ENCODE measurements around the gene FBXW11.
A peak's percentile ranks its signal among the peaks of the same experiment; 100 is the strongest.
"Not testable (repeated sequence)": the region's sequence is repeated elsewhere in the genome, so short reads cannot be mapped to it uniquely, and the experiment has no call there.

The FBXW11 gene

GRCh38 chr5:171945476-171945875 lies 61.0 kb downstream of the FBXW11 start:
- Mint-ChIP-seq H3K27ac (no peak overlapping the region), H3K4me1 (peaks cover 31 to 63% of the 10 kb centered on the region in 2 donors), H3K27me3 (no peaks in the 10 kb centered on the region), H3K9me3 (no peaks in the 10 kb centered on the region), H3K36me3 (peaks cover 7 to 9% of the 10 kb centered on the region in 2 donors), H3K4me3 (no peak overlapping the region)
- DNase-seq (no peak), ATAC-seq (replicated peaks) (no peak)

GRCh38 chr5:171945066-171945465 lies 61.4 kb downstream of the FBXW11 start:
- no peak overlapping the region for H3K4me3 Mint-ChIP-seq
- peaks cover 34 to 67% of the 10 kb centered on the region in 2 donors for H3K4me1 Mint-ChIP-seq
- H3K27ac Mint-ChIP-seq: no peak overlapping the region
- ATAC-seq (replicated peaks) (no peak), DNase-seq (no peak)
- peaks cover 7 to 12% of the 10 kb centered on the region in 2 donors for H3K36me3 Mint-ChIP-seq
- no peaks in the 10 kb centered on the region for H3K27me3 Mint-ChIP-seq
- H3K9me3 Mint-ChIP-seq: no peaks in the 10 kb centered on the region

GRCh38 chr5:171942112-171942516 lies 64.3 kb downstream of the FBXW11 start:
- not testable (repeated sequence) for H3K27ac Mint-ChIP-seq, H3K4me3 Mint-ChIP-seq, H3K27me3 Mint-ChIP-seq, DNase-seq, H3K9me3 Mint-ChIP-seq
- H3K4me1 Mint-ChIP-seq: peaks cover 27 to 70% of the 10 kb centered on the region in 2 donors
- ATAC-seq (replicated peaks): peak in 1 of 2 donors; percentile 45
- H3K36me3 Mint-ChIP-seq: peaks cover 7 to 17% of the 10 kb centered on the region in 2 donors

- Mint-ChIP-seq H3K36me3 (peaks cover 7 to 17% of the 10 kb centered on the region in 2 donors), H3K4me1 (peaks cover 27 to 71% of the 10 kb centered on the region in 2 donors)
- H3K4me3 Mint-ChIP-seq; DNase-seq; H3K27me3 Mint-ChIP-seq; H3K9me3 Mint-ChIP-seq; ATAC-seq (replicated peaks); H3K27ac Mint-ChIP-seq: not testable (repeated sequence)
These were observed 64.8 kb downstream of the FBXW11 start for GRCh38 chr5:171941675-171942074.

GRCh38 chr5:171941275-171941674 lies 65.2 kb downstream of the FBXW11 start:
- ATAC-seq (replicated peaks): peak in 1 of 2 donors; percentile 57
- not testable (repeated sequence) for DNase-seq

GRCh38 chr5:171939951-171940350 lies 66.5 kb downstream of the FBXW11 start:
- Mint-ChIP-seq H3K27me3 (no peaks in the 10 kb centered on the region), H3K9me3 (no peaks in the 10 kb centered on the region), H3K4me3 (no peak overlapping the region), H3K4me1 (peaks cover 21 to 65% of the 10 kb centered on the region in 2 donors), H3K36me3 (peaks cover 4 to 17% of the 10 kb centered on the region in 2 donors), H3K27ac (no peak overlapping the region)
- no peak for ATAC-seq (replicated peaks)
- DNase-seq: no peak

More at GRCh38 chr5:171941275-171941674, 65.2 kb downstream of the FBXW11 start:
- Mint-ChIP-seq H3K36me3 (peaks cover 6 to 14% of the 10 kb centered on the region in 2 donors), H3K4me1 (peaks cover 25 to 71% of the 10 kb centered on the region in 2 donors)
- H3K4me3 Mint-ChIP-seq, H3K9me3 Mint-ChIP-seq, H3K27me3 Mint-ChIP-seq, H3K27ac Mint-ChIP-seq: not testable (repeated sequence)

- Mint-ChIP-seq H3K9me3 (peaks cover 1 to 3% of the 10 kb centered on the region in 2 donors), H3K36me3 (peaks cover 8 to 30% of the 10 kb centered on the region in 2 donors), H3K4me1 (peaks cover 14 to 63% of the 10 kb centered on the region in 2 donors), H3K27ac (no peak overlapping the region), H3K27me3 (no peaks in the 10 kb centered on the region), H3K4me3 (no peak overlapping the region)
- DNase-seq (no peak), ATAC-seq (replicated peaks) (no peak)
These were observed 68.1 kb downstream of the FBXW11 start for GRCh38 chr5:171938358-171938757.

- peaks cover 10 to 62% of the 10 kb centered on the region in 2 donors for H3K4me1 Mint-ChIP-seq
- H3K4me3 Mint-ChIP-seq: no peak overlapping the region
- ATAC-seq (replicated peaks): no peak
- no peaks in the 10 kb centered on the region for H3K27me3 Mint-ChIP-seq
- peaks cover 1 to 3% of the 10 kb centered on the region in 2 donors for H3K9me3 Mint-ChIP-seq
- peaks cover 8 to 31% of the 10 kb centered on the region in 2 donors for H3K36me3 Mint-ChIP-seq
- H3K27ac Mint-ChIP-seq: no peak overlapping the region
- no peak for DNase-seq
These were observed 69.1 kb downstream of the FBXW11 start for GRCh38 chr5:171937351-171937750.

GRCh38 chr5:171934586-171934985 lies 71.9 kb downstream of the FBXW11 start:
- Mint-ChIP-seq H3K4me3 (no peak overlapping the region), H3K27me3 (no peaks in the 10 kb centered on the region), H3K4me1 (peaks cover 13 to 66% of the 10 kb centered on the region in 2 donors), H3K36me3 (peaks cover 18 to 40% of the 10 kb centered on the region in 2 donors), H3K27ac (no peak overlapping the region), H3K9me3 (peaks cover 1 to 3% of the 10 kb centered on the region in 2 donors)
- no peak for DNase-seq
- ATAC-seq (replicated peaks): no peak

- no peak overlapping the region for H3K27ac Mint-ChIP-seq
- peaks cover 7 to 10% of the 10 kb centered on the region in 2 donors for H3K9me3 Mint-ChIP-seq
- ATAC-seq (replicated peaks): no peak
- H3K4me1 Mint-ChIP-seq: peaks cover 27 to 65% of the 10 kb centered on the region in 2 donors
- H3K27me3 Mint-ChIP-seq: no peaks in the 10 kb centered on the region
- no peak overlapping the region for H3K4me3 Mint-ChIP-seq
- H3K36me3 Mint-ChIP-seq: peaks cover 33 to 55% of the 10 kb centered on the region in 2 donors
- no peak for DNase-seq
These were observed 75.3 kb downstream of the FBXW11 start for GRCh38 chr5:171931163-171931562.

- H3K4me3 Mint-ChIP-seq: no peak overlapping the region
- H3K9me3 Mint-ChIP-seq: peaks cover 4 to 10% of the 10 kb centered on the region in 2 donors
- DNase-seq (no peak), ATAC-seq (replicated peaks) (no peak)
- H3K27ac Mint-ChIP-seq: no peak overlapping the region
- peaks cover 38 to 64% of the 10 kb centered on the region in 2 donors for H3K4me1 Mint-ChIP-seq
- H3K27me3 Mint-ChIP-seq: no peaks in the 10 kb centered on the region
- peaks cover 42 to 52% of the 10 kb centered on the region in 2 donors for H3K36me3 Mint-ChIP-seq
These were observed 79.0 kb downstream of the FBXW11 start for GRCh38 chr5:171927345-171927941.

- DNase-seq (peak; percentile 55), ATAC-seq (replicated peaks) (peak; percentile 96 to 97)
- Mint-ChIP-seq H3K4me1 (peaks cover 37 to 66% of the 10 kb centered on the region in 2 donors), H3K4me3 (peak overlapping the region; percentile 57 to 66), H3K9me3 (peaks cover 4 to 10% of the 10 kb centered on the region in 2 donors), H3K27ac (peak overlapping the region; percentile 96), H3K36me3 (peaks cover 37 to 42% of the 10 kb centered on the region in 2 donors), H3K27me3 (no peaks in the 10 kb centered on the region)
These were observed 80.1 kb downstream of the FBXW11 start for GRCh38 chr5:171926311-171926710.

- H3K4me1 Mint-ChIP-seq: peaks cover 40 to 67% of the 10 kb centered on the region in 2 donors
- ATAC-seq (replicated peaks): no peak
These were observed 81.8 kb downstream of the FBXW11 start for GRCh38 chr5:171924493-171925122.

GRCh38 chr5:171920765-171921391 lies 85.6 kb downstream of the FBXW11 start:
- no peak for ATAC-seq (replicated peaks)
- Mint-ChIP-seq H3K4me3 (no peak overlapping the region), H3K9me3 (peaks cover 0 to 4% of the 10 kb centered on the region in 2 donors), H3K4me1 (peaks cover 39 to 71% of the 10 kb centered on the region in 2 donors), H3K27me3 (no peaks in the 10 kb centered on the region), H3K27ac (peak overlapping the region; percentile 60), H3K36me3 (peaks cover 17 to 31% of the 10 kb centered on the region in 2 donors)
- DNase-seq: no peak

More at GRCh38 chr5:171924493-171925122, 81.8 kb downstream of the FBXW11 start:
- peaks cover 4 to 10% of the 10 kb centered on the region in 2 donors for H3K9me3 Mint-ChIP-seq
- H3K4me3 Mint-ChIP-seq: no peak overlapping the region
- H3K27me3 Mint-ChIP-seq: no peaks in the 10 kb centered on the region
- peaks cover 32 to 43% of the 10 kb centered on the region in 2 donors for H3K36me3 Mint-ChIP-seq
- H3K27ac Mint-ChIP-seq: no peak overlapping the region
- DNase-seq: no peak
